ENCODE results near the gene USP10. TPM values are rescaled to one million over a fixed set of nuclear protein-coding genes. Genes with fewer than 3 reads are reported as not detected.

USP10 gene
- total RNA-seq, 1 donor from 2014 or later: 107 TPM

DNA sequence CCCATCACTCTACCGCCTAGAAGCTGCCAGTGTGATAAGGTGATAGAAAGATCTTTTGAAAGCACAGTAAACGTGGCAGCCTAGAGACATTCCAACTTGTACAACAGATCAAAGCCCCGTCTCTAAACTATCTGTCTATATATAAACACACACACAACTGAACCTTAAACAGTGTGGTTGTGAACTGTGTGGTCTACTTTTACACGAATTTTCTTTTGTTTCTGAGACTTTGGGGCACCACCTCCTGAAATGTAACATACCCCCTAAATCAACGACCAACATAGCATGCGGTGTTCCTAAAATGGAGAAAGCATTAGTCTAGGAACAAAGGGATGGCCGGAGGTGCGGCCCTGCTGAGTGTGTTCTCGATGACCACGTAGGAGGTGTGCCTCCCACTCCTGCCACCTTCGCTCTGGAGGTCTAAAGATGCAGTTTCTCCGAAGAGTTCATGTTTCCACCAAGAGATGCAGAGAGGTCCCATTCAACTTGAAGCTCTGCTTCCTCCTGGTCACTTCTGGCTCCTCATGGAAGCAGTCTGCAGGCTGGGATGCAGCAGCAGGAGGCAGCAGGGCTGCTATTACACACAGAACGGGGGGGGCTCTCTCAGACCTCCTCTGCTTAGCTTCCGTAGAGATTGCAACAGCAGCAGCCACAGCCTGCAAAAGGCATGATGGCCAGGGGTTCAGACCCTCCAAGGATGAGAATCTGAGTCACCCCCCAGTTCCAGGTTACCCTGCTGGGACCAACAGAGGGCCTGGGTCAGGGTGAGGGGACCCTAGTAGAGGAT, 22.6 kb upstream of the USP10 start:
- H3K4me1 ChIP-seq (ENCODE audit: insufficient read depth, low read length): no peaks in the 10 kb centered on the region
- TF ChIP-seq EZH2 (IDR thresholded peaks at IDR 0.05; ENCODE audit: insufficient read depth, low read length): no peak
- TF ChIP-seq CTCF (IDR thresholded peaks at IDR 0.05; ENCODE audit: insufficient read depth, low read depth, low read length): no peak
- Mint-ChIP-seq H3K9me3 (ENCODE audit: unreplicated experiment) (no peaks in the 10 kb centered on the region), H3K36me3 (ENCODE audit: low read depth, unreplicated experiment) (no peaks in the 10 kb centered on the region), H3K27me3 (ENCODE audit: low read depth, unreplicated experiment) (peaks cover 23% of the 10 kb centered on the region), H3K27ac (ENCODE audit: unreplicated experiment) (no peak overlapping the region), H3K4me3 (ENCODE audit: unreplicated experiment) (no peak overlapping the region), H3K4me1 (ENCODE audit: low read depth, unreplicated experiment) (no peaks in the 10 kb centered on the region)
- FAIRE-seq: no peak
- DNase-seq (ENCODE audit: low read depth): no peak
- no peak overlapping the region for H3K27ac ChIP-seq (ENCODE audit: low read depth, low read length)
- no peaks in the 10 kb centered on the region for H3K36me3 ChIP-seq (ENCODE audit: insufficient read depth, low read length)
- no peak overlapping the region for H3K9ac ChIP-seq (ENCODE audit: low read length)
- no peak overlapping the region for H2AFZ ChIP-seq (ENCODE audit: low read depth, low read length)
- no peak overlapping the region for H3K4me3 ChIP-seq (ENCODE audit: insufficient read depth, low read depth, low read length)
- H4K20me1 ChIP-seq (ENCODE audit: insufficient read depth, low read length): no peaks in the 10 kb centered on the region
- H3K9me3 ChIP-seq (ENCODE audit: insufficient read depth, low read depth, low read length): no peaks in the 10 kb centered on the region
- no peaks in the 10 kb centered on the region for H3K79me2 ChIP-seq (ENCODE audit: insufficient read depth, low read length)
- no peak overlapping the region for H3K4me2 ChIP-seq (ENCODE audit: low read length)
- no peaks in the 10 kb centered on the region for H3K27me3 ChIP-seq (ENCODE audit: insufficient read depth, low read length)

- Histone ChIP-seq H3K79me2 (ENCODE audit: insufficient read depth, low read length) (no peaks in the 10 kb centered on the region), H3K27ac (ENCODE audit: low read depth, low read length) (no peak overlapping the region), H3K4me3 (ENCODE audit: insufficient read depth, low read depth, low read length) (no peak overlapping the region), H3K4me2 (ENCODE audit: low read length) (no peak overlapping the region), H4K20me1 (ENCODE audit: insufficient read depth, low read length) (no peaks in the 10 kb centered on the region), H3K27me3 (ENCODE audit: insufficient read depth, low read length) (no peaks in the 10 kb centered on the region), H3K9me3 (ENCODE audit: insufficient read depth, low read depth, low read length) (no peaks in the 10 kb centered on the region), H3K36me3 (ENCODE audit: insufficient read depth, low read length) (no peaks in the 10 kb centered on the region), H2AFZ (ENCODE audit: low read depth, low read length) (no peak overlapping the region), H3K4me1 (ENCODE audit: insufficient read depth, low read length) (no peaks in the 10 kb centered on the region), H3K9ac (ENCODE audit: low read length) (no peak overlapping the region)
- Mint-ChIP-seq H3K9me3 (ENCODE audit: unreplicated experiment) (no peaks in the 10 kb centered on the region), H3K4me3 (ENCODE audit: unreplicated experiment) (no peak overlapping the region), H3K27me3 (ENCODE audit: low read depth, unreplicated experiment) (peaks cover 23% of the 10 kb centered on the region), H3K36me3 (ENCODE audit: low read depth, unreplicated experiment) (no peaks in the 10 kb centered on the region), H3K4me1 (ENCODE audit: low read depth, unreplicated experiment) (no peaks in the 10 kb centered on the region), H3K27ac (ENCODE audit: unreplicated experiment) (no peak overlapping the region)
- FAIRE-seq (no peak), DNase-seq (ENCODE audit: low read depth) (no peak)
- TF ChIP-seq CTCF (IDR thresholded peaks at IDR 0.05; ENCODE audit: insufficient read depth, low read depth, low read length) (no peak), EZH2 (IDR thresholded peaks at IDR 0.05; ENCODE audit: insufficient read depth, low read length) (no peak)
Measured at GRCh38 chr16:84677849-84678248, 22.0 kb upstream of the USP10 start.

DNA sequence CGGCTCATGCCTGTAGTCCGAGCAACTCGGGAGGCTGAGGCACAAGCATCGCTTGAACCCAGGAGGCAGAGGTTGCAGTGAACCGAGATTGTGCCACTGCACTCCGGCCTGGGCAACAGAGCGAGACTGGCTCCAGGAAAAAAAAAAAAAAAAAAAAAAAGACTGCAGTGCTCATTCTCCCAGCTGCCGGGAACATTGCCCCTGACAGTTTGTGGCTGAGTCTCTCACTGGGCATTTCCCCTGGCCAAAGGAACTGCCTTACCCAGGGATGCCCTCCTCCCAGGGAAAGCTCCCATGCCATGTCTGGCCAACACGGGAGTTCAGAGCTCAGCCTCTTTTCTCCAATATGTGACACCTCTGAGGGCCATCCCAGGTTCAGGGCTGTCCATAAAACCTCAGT, 21.3 kb upstream of the USP10 start:
- H3K36me3 ChIP-seq (ENCODE audit: insufficient read depth, low read length): no peaks in the 10 kb centered on the region
- DNase-seq (ENCODE audit: low read depth) (no peak), FAIRE-seq (no peak)
- no peaks in the 10 kb centered on the region for H3K36me3 Mint-ChIP-seq (ENCODE audit: low read depth, unreplicated experiment)
- H3K27ac ChIP-seq (ENCODE audit: low read depth, low read length): no peak overlapping the region
- H3K4me1 Mint-ChIP-seq (ENCODE audit: low read depth, unreplicated experiment): no peaks in the 10 kb centered on the region
- H3K4me2 ChIP-seq (ENCODE audit: low read length): no peak overlapping the region
- H3K27me3 ChIP-seq (ENCODE audit: insufficient read depth, low read length): no peaks in the 10 kb centered on the region
- H2AFZ ChIP-seq (ENCODE audit: low read depth, low read length): no peak overlapping the region
- no peaks in the 10 kb centered on the region for H3K4me1 ChIP-seq (ENCODE audit: insufficient read depth, low read length)
- no peaks in the 10 kb centered on the region for H3K9me3 ChIP-seq (ENCODE audit: insufficient read depth, low read depth, low read length)
- no peak overlapping the region for H3K4me3 ChIP-seq (ENCODE audit: insufficient read depth, low read depth, low read length)
- TF ChIP-seq EZH2 (IDR thresholded peaks at IDR 0.05; ENCODE audit: insufficient read depth, low read length) (no peak), CTCF (IDR thresholded peaks at IDR 0.05; ENCODE audit: insufficient read depth, low read depth, low read length) (no peak)
- H3K9me3 Mint-ChIP-seq (ENCODE audit: unreplicated experiment): no peaks in the 10 kb centered on the region
- no peak overlapping the region for H3K27ac Mint-ChIP-seq (ENCODE audit: unreplicated experiment)
- no peak overlapping the region for H3K9ac ChIP-seq (ENCODE audit: low read length)
- H3K4me3 Mint-ChIP-seq (ENCODE audit: unreplicated experiment): no peak overlapping the region
- H4K20me1 ChIP-seq (ENCODE audit: insufficient read depth, low read length): no peaks in the 10 kb centered on the region
- H3K27me3 Mint-ChIP-seq (ENCODE audit: low read depth, unreplicated experiment): peaks cover 23% of the 10 kb centered on the region
- no peaks in the 10 kb centered on the region for H3K79me2 ChIP-seq (ENCODE audit: insufficient read depth, low read length)
